Liver (tissue), 3 donors: Measurements from ENCODE around the gene NFATC4.

Experiments used
- EGR1 ChIP-seq, 2 donors: IDR thresholded peaks; 2 replicates each; pipeline ENCODE4 v1.6.1; 2016 to 2018; ENCODE audit warnings: antibody characterized with exemption in 2 of 2, low read depth in 2 of 2
- GABPA ChIP-seq, 2 donors: IDR thresholded peaks in 1 of 2; conservative IDR thresholded peaks in 1 of 2; 2 replicates each; pipeline ENCODE4 v1.6.1; 2016; ENCODE audit warnings: antibody characterized with exemption in 2 of 2, mild to moderate bottlenecking in 1 of 2, moderate library complexity in 1 of 2
- JUND ChIP-seq, 2 donors: IDR thresholded peaks; 2 replicates each; pipeline ENCODE4 v1.6.1; 2016; ENCODE audit warnings: antibody characterized with exemption in 2 of 2
- RAD21 ChIP-seq, 2 donors: IDR thresholded peaks; 2 replicates each; pipeline ENCODE4 v1.6.1; 2016; ENCODE audit warnings: antibody characterized with exemption in 2 of 2, mild to moderate bottlenecking in 2 of 2
- REST ChIP-seq: IDR thresholded peaks from 2 replicates; pipeline ENCODE4 v1.6.1; 2016; ENCODE audit warnings: antibody characterized with exemption, mild to moderate bottlenecking
- SP1 ChIP-seq: IDR thresholded peaks from 2 replicates; pipeline ENCODE4 v1.6.1; 2018; ENCODE audit warnings: antibody characterized with exemption, mild to moderate bottlenecking
- TAF1 ChIP-seq: conservative IDR thresholded peaks from 2 replicates; pipeline ENCODE4 v1.6.1; 2016; ENCODE audit warnings: antibody characterized with exemption, mild to moderate bottlenecking
- YY1 ChIP-seq: IDR thresholded peaks from 2 replicates; pipeline ENCODE4 v1.6.1; 2016; ENCODE audit warnings: antibody characterized with exemption, mild to moderate bottlenecking
- TF ChIP-seq, protein P1 (sequence below): fragments of 150-350 bp; IDR thresholded peaks from 2 replicates; pipeline ENCODE4 v1.5.1; 2017; ENCODE audit warnings: improper control_type of control experiment, low read depth, low read length; ENCODE audit not compliant: missing input control
- TF ChIP-seq, protein P2 (sequence below): IDR thresholded peaks from 2 replicates; pipeline ENCODE4 v1.6.1; 2016; ENCODE audit warnings: antibody characterized with exemption
- donor health status: healthy.
- donor health status: healthy.

DNA sequence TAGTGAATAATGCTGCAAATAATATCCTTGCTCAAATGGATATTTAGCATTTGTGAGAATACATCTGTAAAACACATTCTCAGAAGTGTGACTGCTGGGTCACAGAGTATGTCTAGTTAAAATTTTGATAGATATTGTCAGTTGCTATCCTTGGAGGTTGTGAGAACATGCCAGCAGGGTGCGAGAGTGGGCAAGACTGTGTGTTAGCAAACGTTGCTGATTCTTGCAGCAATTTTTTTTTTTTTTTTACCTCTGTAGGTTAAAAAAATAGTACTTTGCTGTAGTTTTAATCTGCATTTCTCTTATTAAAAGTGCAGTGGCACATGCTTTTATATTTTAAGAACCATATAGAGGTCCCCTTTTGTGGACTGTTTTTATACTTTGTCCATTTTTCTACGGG lies 26.3 kb downstream of the NFATC4 start:
- TF ChIP-seq YY1 (no peak), RAD21 (IDR thresholded peaks at IDR 0.05) (no peak), TAF1 (no peak), GABPA (IDR thresholded peaks at IDR 0.05 in 1 of 2, conservative IDR thresholded peaks at IDR 0.05 in 1 of 2) (no peak), EGR1 (IDR thresholded peaks at IDR 0.05; ENCODE audit: low read depth in 2 of 2) (no peak), SP1 (no peak), REST (no peak), JUND (IDR thresholded peaks at IDR 0.05) (no peak)
- TF ChIP-seq, protein P1, sequence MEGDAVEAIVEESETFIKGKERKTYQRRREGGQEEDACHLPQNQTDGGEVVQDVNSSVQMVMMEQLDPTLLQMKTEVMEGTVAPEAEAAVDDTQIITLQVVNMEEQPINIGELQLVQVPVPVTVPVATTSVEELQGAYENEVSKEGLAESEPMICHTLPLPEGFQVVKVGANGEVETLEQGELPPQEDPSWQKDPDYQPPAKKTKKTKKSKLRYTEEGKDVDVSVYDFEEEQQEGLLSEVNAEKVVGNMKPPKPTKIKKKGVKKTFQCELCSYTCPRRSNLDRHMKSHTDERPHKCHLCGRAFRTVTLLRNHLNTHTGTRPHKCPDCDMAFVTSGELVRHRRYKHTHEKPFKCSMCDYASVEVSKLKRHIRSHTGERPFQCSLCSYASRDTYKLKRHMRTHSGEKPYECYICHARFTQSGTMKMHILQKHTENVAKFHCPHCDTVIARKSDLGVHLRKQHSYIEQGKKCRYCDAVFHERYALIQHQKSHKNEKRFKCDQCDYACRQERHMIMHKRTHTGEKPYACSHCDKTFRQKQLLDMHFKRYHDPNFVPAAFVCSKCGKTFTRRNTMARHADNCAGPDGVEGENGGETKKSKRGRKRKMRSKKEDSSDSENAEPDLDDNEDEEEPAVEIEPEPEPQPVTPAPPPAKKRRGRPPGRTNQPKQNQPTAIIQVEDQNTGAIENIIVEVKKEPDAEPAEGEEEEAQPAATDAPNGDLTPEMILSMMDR = no peak
- TF ChIP-seq, protein P2, sequence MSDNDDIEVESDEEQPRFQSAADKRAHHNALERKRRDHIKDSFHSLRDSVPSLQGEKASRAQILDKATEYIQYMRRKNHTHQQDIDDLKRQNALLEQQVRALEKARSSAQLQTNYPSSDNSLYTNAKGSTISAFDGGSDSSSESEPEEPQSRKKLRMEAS = no peak
